B cell (primary cell): Measurements from ENCODE around the gene PIP4K2C. TPM values are rescaled to one million over a fixed set of nuclear protein-coding genes. Genes with fewer than 3 reads are reported as not detected.
"Not testable (repeated sequence)": the region's sequence is repeated elsewhere in the genome, so short reads cannot be mapped to it uniquely, and the experiment has no call there.

Experiments used
- ATAC-seq: fragments of 200-7000 bp; cut with Tn5 transposase; one replicate; pipeline ENCODE4 v1.10.0; 2021; ENCODE audit warnings: low read depth, mild to moderate bottlenecking, moderate number of reproducible peaks, moderate library complexity
- CTCF ChIA-PET: fragments of 350-600 bp; sonication (Branson Sonifier 250); formaldehyde crosslinking; loops from one replicate; lab custom pipeline; 2021; ENCODE audit warnings: antibody characterized with exemption, inconsistent platforms; lab: Charles Lee
- POLR2A ChIA-PET: fragments of 350-600 bp; sonication (Branson Sonifier 250); formaldehyde crosslinking; loops from one replicate; lab custom pipeline; 2021; ENCODE audit warnings: antibody characterized with exemption; lab: Charles Lee
- DNase-seq: peaks from one replicate; pipeline ENCODE4 v3.0.0; 2013
- H2AFZ ChIP-seq: 2 replicates; pipeline ENCODE4 v1.6.1; 2012; ENCODE audit warnings: mild to moderate bottlenecking, low read depth, low read length; ENCODE audit not compliant: insufficient read depth, poor library complexity, severe bottlenecking
- H3K27ac ChIP-seq, 2 donors: 1 replicate in 1 of 2; 2 replicates in 1 of 2; pipeline ENCODE4 v1.5.1; 2012 to 2013; ENCODE audit warnings: low read length in 2 of 2, mild to moderate bottlenecking in 2 of 2, moderate library complexity in 1 of 2
- H3K27me3 ChIP-seq, 4 experiments: fragments of 200-600 bp in 1 of 4; sonication (generic) in 1 of 4; replicated peaks in 1 of 4; 1 replicate in 2 of 4; 2 replicates in 2 of 4; pipeline versions ENCODE4 v1.6.1 to v1.7.0; 2013 to 2016; ENCODE audit warnings: low read length in 3 of 4, mild to moderate bottlenecking in 2 of 4, mixed read lengths in 1 of 4, moderate library complexity in 1 of 4; ENCODE audit not compliant: insufficient read depth in 4 of 4, control insufficient read depth in 3 of 4; ENCODE audit errors: control extremely low read depth in 1 of 4
- H3K36me3 ChIP-seq, 2 experiments: replicated peaks in 1 of 2; 1 replicate in 1 of 2; 2 replicates in 1 of 2; pipeline versions ENCODE4 v1.6.1 to v1.7.1; 2013; ENCODE audit warnings: low read length in 1 of 2; ENCODE audit not compliant: insufficient read depth in 2 of 2, control insufficient read depth in 1 of 2; ENCODE audit errors: control extremely low read depth in 1 of 2, extremely low read depth in 1 of 2
- H3K4me1 ChIP-seq, 2 donors: fragments of 200-600 bp in 1 of 2; sonication (generic) in 1 of 2; 1 replicate in 1 of 2; 2 replicates in 1 of 2; pipeline versions ENCODE4 v1.5.1 to v1.6.1; 2013 to 2017; ENCODE audit warnings: low read length in 2 of 2; ENCODE audit not compliant: control insufficient read depth in 2 of 2, insufficient read depth in 2 of 2
- H3K4me2 ChIP-seq: replicated peaks from 2 replicates; pipeline ENCODE3; 2012; ENCODE audit warnings: mild to moderate bottlenecking, low read depth, low read length; ENCODE audit not compliant: poor library complexity, severe bottlenecking
- H3K4me3 ChIP-seq, 5 experiments: fragments of 200-600 bp in 1 of 5; sonication (generic) in 1 of 5; 1 replicate in 3 of 5; 2 replicates in 2 of 5; pipeline versions ENCODE4 v1.5.1 to v1.7.0; 2011 to 2016; ENCODE audit warnings: low read length in 4 of 5, mild to moderate bottlenecking in 4 of 5, low read depth in 2 of 5, control low read depth in 1 of 5, moderate library complexity in 1 of 5; ENCODE audit not compliant: insufficient read depth in 1 of 5; ENCODE audit errors: control extremely low read depth in 1 of 5, extremely low read depth in 1 of 5
- H3K79me2 ChIP-seq: fragments of 200-600 bp; sonication (generic); one replicate; pipeline ENCODE4 v1.6.0; 2016; ENCODE audit warnings: low read length; ENCODE audit not compliant: control insufficient read depth, insufficient read depth
- H3K9ac ChIP-seq: fragments of 200-600 bp; sonication (generic); 2 replicates; pipeline ENCODE4 v1.6.1; 2017; ENCODE audit warnings: mild to moderate bottlenecking, low read length, moderate library complexity
- H3K9me3 ChIP-seq, 3 donors: one replicate each; pipeline versions ENCODE4 v1.6.1 to v1.7.1; 2013; ENCODE audit warnings: low read length in 2 of 3; ENCODE audit not compliant: control insufficient read depth in 2 of 3, insufficient read depth in 1 of 3; ENCODE audit errors: control extremely low read depth in 1 of 3
- H4K20me1 ChIP-seq: 2 replicates; pipeline ENCODE4 v1.6.0; 2012; ENCODE audit warnings: mild to moderate bottlenecking, low read length; ENCODE audit not compliant: insufficient read depth, control insufficient read depth, poor library complexity, severe bottlenecking
- H3K27ac Mint-ChIP-seq: one replicate; pipeline ENCODE4 v1.8.0; 2021; ENCODE audit warnings: mixed read lengths
- H3K27me3 Mint-ChIP-seq: one replicate; pipeline ENCODE4 v1.8.0; 2021; ENCODE audit warnings: mixed read lengths
- H3K4me1 Mint-ChIP-seq: one replicate; pipeline ENCODE4 v1.8.0; 2021; ENCODE audit warnings: mixed read lengths
- H3K4me3 Mint-ChIP-seq: one replicate; pipeline ENCODE4 v1.8.0; 2021; ENCODE audit warnings: mixed read lengths
- H3K9me3 Mint-ChIP-seq: one replicate; pipeline ENCODE4 v1.8.0; 2022; ENCODE audit warnings: mixed read lengths; ENCODE audit not compliant: insufficient read depth
- CTCF ChIP-seq: fragments of 200-600 bp; IDR thresholded peaks from one replicate; pipeline ENCODE4 v1.8.0; 2022; ENCODE audit warnings: antibody characterized with exemption, mild to moderate bottlenecking
- EZH2 ChIP-seq: IDR thresholded peaks from 2 replicates; pipeline ENCODE4 v1.6.1; 2012; ENCODE audit warnings: borderline replicate concordance, low read depth, mild to moderate bottlenecking, moderate library complexity, low read length; ENCODE audit not compliant: insufficient read depth, poor library complexity, severe bottlenecking
- WGBS: methylation state at CpG from one replicate; pipeline ENCODE4 v1.1.5; 2013; ENCODE audit warnings: missing lambda C conversion rate; ENCODE audit not compliant: insufficient coverage; 5-methylcytosine and 5-hydroxymethylcytosine counted together
- intact Hi-C: fragments of 100-400 bp; cut with micrococcal nuclease; formaldehyde crosslinking; loops from one replicate; pipeline ENCODE4 v1.10.0; 2022
- polyA plus RNA-seq: library from polyadenylated mRNA; depleted of rRNA; stranded (reverse); fragments of >200 nt; gene quantifications from 2 replicates; pipeline ENCODE4 v1.2.3, GENCODE V29; 2012
- total RNA-seq, 2 donors: library from RNA; stranded (reverse); fragments of 120-200 nt in 1 of 2; gene quantifications; 1 replicate in 1 of 2; 2 replicates in 1 of 2; pipeline versions ENCODE4 v1.2.3 to v1.2.4, GENCODE V29; 2013 to 2022

PIP4K2C gene
- total and polyA plus RNA-seq, 2 donors (not counting 1 experiment from before 2014, with no cell fraction given): 20.1 to 21.3 TPM

- Histone ChIP-seq H3K9ac (no peak overlapping the region), H3K79me2 (no peaks in the 10 kb centered on the region), H3K4me1 (no peaks in the 10 kb centered on the region), H3K27me3 (peaks cover 0 to 20% (median 7%) of the 10 kb centered on the region in 4 experiments), H3K36me3 (no peaks in the 10 kb centered on the region), H3K9me3 (peaks cover 0 to 11% (median 10%) of the 10 kb centered on the region in 3 donors), H3K4me2 (no peak overlapping the region), H3K4me3 (no peak overlapping the region), H3K27ac (no peak overlapping the region), H2AFZ (no peak overlapping the region), H4K20me1 (no peaks in the 10 kb centered on the region)
- Mint-ChIP-seq H3K27me3 (peaks cover 32% of the 10 kb centered on the region), H3K27ac (no peak overlapping the region), H3K4me3 (no peak overlapping the region), H3K9me3 (no peaks in the 10 kb centered on the region), H3K4me1 (no peaks in the 10 kb centered on the region)
- no peak for TF ChIP-seq CTCF
- no peak for TF ChIP-seq EZH2
- ChIA-PET CTCF (interaction anchor here (0.7 to 2.0 kb wide), 2 partner anchors 9 to 855 kb away, joined by 4 to 10 read pairs; partner anchors contain the start of gene B4GALNT1), POLR2A (no interaction called here)
- ATAC-seq (no peak), DNase-seq (no peak)
- intact Hi-C loops: no loop called here
- 60% methylated on average over 3 of the region's 5 CpGs for WGBS
Observed at GRCh38 chr12:57641699-57642442, 50.9 kb downstream of the PIP4K2C start.

- H3K9ac ChIP-seq, H3K36me3 ChIP-seq, H3K4me2 ChIP-seq, CTCF ChIA-PET, H3K79me2 ChIP-seq, H3K4me1 Mint-ChIP-seq, H4K20me1 ChIP-seq, H3K27ac ChIP-seq, H3K9me3 Mint-ChIP-seq, H2AFZ ChIP-seq, H3K4me3 ChIP-seq, ATAC-seq, H3K27me3 ChIP-seq, POLR2A ChIA-PET, H3K4me3 Mint-ChIP-seq, H3K4me1 ChIP-seq, H3K27ac Mint-ChIP-seq, DNase-seq, intact Hi-C loops: not testable (repeated sequence)
- H3K27me3 Mint-ChIP-seq: peaks cover 15% of the 10 kb centered on the region
- WGBS: no CpG with 5 or more reads among the region's 13 CpGs
- peaks cover 0 to 11% (median 10%) of the 10 kb centered on the region in 3 donors for H3K9me3 ChIP-seq
Observed at GRCh38 chr12:57645990-57646658, 55.1 kb downstream of the PIP4K2C start.

GRCh38 chr12:57646659-57647049 lies 55.7 kb downstream of the PIP4K2C start:
- H3K9me3 Mint-ChIP-seq, H2AFZ ChIP-seq, H3K36me3 ChIP-seq, H3K4me1 Mint-ChIP-seq, H3K4me3 ChIP-seq, CTCF ChIA-PET, H3K79me2 ChIP-seq, H3K27ac Mint-ChIP-seq, H3K4me1 ChIP-seq, ATAC-seq, H3K27me3 ChIP-seq, H3K4me2 ChIP-seq, DNase-seq, H3K27ac ChIP-seq, H3K9ac ChIP-seq, H3K4me3 Mint-ChIP-seq, H4K20me1 ChIP-seq, POLR2A ChIA-PET, intact Hi-C loops: not testable (repeated sequence)
- peaks cover 11% of the 10 kb centered on the region for H3K27me3 Mint-ChIP-seq
- WGBS: no CpG with 5 or more reads among the region's 15 CpGs
- peaks cover 0 to 11% (median 10%) of the 10 kb centered on the region in 3 donors for H3K9me3 ChIP-seq
